Astrocyte of the spinal cord (primary cell): ENCODE results near the gene NOL6.
"Not testable (repeated sequence)": the region's sequence is repeated elsewhere in the genome, so short reads cannot be mapped to it uniquely, and the experiment has no call there.

ENCODE experiments used
- DNase-seq: peaks from one replicate; pipeline ENCODE4 v3.0.0; 2011; ENCODE audit warnings: low read depth, low spot score
- H3K4me3 ChIP-seq: 2 replicates; pipeline ENCODE4 v1.5.1; 2011; ENCODE audit warnings: low read depth, mild to moderate bottlenecking, low read length, moderate library complexity
- in situ Hi-C: cut with HindIII; loops from 2 replicates; pipeline ENCODE4 v1.10.0; 2017; ENCODE audit warnings: low sequenced_read_pairs
- TF ChIP-seq, protein P1 (sequence below): IDR thresholded peaks from 2 replicates; pipeline ENCODE4 v1.5.1; 2012; ENCODE audit warnings: low read depth, mild to moderate bottlenecking, low read length, inconsistent platforms

Gene NOL6

DNA sequence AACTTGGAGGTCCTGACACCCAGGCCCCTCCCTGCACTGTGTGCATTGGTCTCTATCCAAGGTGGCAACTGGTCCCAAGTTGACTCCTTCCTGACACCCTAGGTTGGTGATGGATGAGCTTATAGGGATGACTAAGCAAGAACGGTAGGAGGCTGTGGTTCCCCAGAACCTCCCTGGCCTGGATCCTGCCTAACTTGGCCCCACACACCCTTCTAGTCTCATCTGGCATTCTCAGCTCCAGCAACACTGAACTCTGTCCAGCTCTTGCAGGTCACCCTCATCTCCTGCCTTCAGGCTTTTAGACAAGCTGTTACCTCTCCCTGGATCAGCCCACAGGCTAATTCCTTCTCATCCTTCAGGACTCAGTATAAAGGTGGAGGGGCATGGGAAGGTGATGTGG lies 42.8 kb downstream of the NOL6 start:
- H3K4me3 ChIP-seq: no peak overlapping the region
- DNase-seq: no peak
- in situ Hi-C loops: no loop called here
- TF ChIP-seq, protein P1, sequence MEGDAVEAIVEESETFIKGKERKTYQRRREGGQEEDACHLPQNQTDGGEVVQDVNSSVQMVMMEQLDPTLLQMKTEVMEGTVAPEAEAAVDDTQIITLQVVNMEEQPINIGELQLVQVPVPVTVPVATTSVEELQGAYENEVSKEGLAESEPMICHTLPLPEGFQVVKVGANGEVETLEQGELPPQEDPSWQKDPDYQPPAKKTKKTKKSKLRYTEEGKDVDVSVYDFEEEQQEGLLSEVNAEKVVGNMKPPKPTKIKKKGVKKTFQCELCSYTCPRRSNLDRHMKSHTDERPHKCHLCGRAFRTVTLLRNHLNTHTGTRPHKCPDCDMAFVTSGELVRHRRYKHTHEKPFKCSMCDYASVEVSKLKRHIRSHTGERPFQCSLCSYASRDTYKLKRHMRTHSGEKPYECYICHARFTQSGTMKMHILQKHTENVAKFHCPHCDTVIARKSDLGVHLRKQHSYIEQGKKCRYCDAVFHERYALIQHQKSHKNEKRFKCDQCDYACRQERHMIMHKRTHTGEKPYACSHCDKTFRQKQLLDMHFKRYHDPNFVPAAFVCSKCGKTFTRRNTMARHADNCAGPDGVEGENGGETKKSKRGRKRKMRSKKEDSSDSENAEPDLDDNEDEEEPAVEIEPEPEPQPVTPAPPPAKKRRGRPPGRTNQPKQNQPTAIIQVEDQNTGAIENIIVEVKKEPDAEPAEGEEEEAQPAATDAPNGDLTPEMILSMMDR: no peak

DNA sequence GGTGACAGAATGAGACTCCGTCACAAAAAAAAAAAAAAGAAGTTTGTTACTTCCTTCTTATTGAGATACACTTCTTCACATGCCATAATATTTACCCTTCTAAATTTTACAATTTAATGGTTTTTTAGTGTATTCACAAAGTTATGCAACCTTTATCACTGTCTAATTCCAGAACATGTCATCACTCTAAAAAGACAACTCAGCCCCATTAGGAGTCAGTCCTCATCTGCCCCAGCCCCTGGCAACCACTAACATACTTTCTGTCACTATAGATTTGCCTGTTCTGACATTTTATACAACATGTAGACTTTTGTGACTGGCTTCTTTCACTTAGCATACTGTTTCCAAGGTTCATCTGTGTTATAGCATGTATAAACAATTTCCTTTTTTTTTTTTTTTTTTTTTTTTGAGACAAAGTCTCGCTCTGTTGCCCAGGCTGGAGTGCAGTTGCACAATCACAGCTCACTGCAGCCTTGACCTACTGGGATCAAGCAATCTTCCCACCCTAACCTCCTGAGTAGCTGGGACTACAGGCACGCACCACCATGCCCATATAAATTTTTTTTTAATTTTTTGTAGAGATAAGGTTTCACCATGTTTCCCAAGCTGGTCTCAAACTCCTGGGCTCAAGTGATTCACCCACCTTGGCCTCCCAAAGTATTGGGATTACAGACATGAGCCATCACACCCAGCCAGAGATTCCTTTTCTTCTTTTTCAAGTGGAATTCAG lies 44.3 kb downstream of the NOL6 start:
- TF ChIP-seq, protein P1: no peak
- H3K4me3 ChIP-seq: no peak overlapping the region
- in situ Hi-C loops: no loop called here
- no peak for DNase-seq

DNA sequence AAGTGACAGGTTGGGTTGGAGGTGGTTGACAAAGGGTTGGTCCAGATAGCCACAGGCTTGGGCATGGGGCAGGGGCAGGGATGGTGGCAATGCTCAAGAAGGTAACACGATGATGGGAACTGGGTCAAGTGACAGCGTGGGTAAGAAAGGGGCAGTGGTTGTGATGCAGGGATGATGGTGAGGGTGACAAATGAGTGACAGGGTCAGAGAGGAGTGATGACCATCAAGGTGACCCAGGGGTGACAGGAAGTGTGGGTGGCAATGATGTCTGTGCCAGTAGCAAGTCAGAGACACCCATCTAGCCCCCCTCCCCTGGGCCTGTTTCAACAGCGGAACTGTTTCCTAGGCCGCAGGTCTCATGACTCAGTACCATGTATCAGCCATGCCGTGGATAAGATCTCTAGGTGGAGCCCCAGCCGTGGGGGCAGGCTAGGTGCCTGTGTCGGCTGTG lies 46.9 kb downstream of the NOL6 start:
- TF ChIP-seq, protein P1: no peak
- no peak for DNase-seq
- in situ Hi-C loops: no loop called here
- no peak overlapping the region for H3K4me3 ChIP-seq

GRCh38 chr9:33425128-33425533 lies 48.6 kb downstream of the NOL6 start:
- in situ Hi-C loops: no loop called here
- TF ChIP-seq, protein P1: no peak
- DNase-seq: no peak
- H3K4me3 ChIP-seq: no peak overlapping the region

DNA sequence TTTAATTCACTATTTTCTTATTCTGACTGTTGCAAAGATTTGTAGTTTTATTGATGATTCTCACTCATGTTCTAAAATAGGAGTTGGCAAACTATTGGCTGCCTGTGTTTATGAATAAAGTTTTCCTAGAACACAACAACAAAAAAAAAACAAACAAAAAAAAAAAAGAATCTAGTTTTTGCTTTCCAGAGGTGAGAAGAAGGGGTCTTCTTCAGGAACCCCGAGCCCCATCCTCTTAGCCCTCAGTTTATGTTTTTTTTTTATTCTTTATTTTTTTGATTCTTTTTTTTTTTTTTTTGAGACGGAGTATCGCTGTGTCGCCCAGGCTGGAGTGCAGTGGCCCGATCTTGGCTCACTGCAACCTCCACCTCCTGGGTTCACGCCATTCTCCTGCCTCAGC lies 49.2 kb downstream of the NOL6 start:
- in situ Hi-C loops, DNase-seq: not testable (repeated sequence)

DNA sequence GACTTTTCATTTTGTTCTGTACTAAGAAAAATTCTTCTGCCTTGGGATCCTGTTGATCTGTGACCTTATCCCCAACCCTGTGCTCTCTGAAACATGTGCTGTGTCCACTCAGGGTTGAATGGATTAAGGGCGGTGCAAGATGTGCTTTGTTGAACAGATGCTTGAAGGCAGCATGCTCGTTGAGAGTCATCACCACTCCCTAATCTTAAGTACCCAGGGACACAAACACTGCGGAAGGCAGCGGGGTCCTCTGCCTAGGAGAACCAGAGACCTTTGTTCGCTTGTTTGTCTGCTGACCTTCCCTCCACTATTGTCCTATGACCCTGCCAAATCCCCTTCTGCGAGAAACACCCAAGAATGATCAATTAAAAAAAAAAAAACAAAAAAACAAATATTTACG lies 49.7 kb downstream of the NOL6 start:
- H3K4me3 ChIP-seq, DNase-seq, in situ Hi-C loops: not testable (repeated sequence)

More for the DNA sequence above, 49.2 kb downstream of the NOL6 start:
- not testable (repeated sequence) for H3K4me3 ChIP-seq

GRCh38 chr9:33419708-33420303 lies 53.9 kb downstream of the NOL6 start:
- in situ Hi-C loops: no loop called here
- TF ChIP-seq, protein P1: no peak
- no peak overlapping the region for H3K4me3 ChIP-seq
- no peak for DNase-seq
